ENCODE results near the gene TP53AIP1.
"Not testable (repeated sequence)": the region's sequence is repeated elsewhere in the genome, so short reads cannot be mapped to it uniquely, and the experiment has no call there.

The TP53AIP1 gene

GRCh38 chr11:128924510-128925249, 18.0 kb downstream of the TP53AIP1 start:
- DNase-seq = no peak

GRCh38 chr11:128924104-128924503, 18.6 kb downstream of the TP53AIP1 start:
- DNase-seq = no peak

- no peak for DNase-seq
Measured at GRCh38 chr11:128921793-128922192, 20.9 kb downstream of the TP53AIP1 start.

- DNase-seq = no peak
Measured at GRCh38 chr11:128920666-128921065, 22.0 kb downstream of the TP53AIP1 start.

GRCh38 chr11:128919635-128920034, 23.0 kb downstream of the TP53AIP1 start:
- DNase-seq = not testable (repeated sequence)

DNA sequence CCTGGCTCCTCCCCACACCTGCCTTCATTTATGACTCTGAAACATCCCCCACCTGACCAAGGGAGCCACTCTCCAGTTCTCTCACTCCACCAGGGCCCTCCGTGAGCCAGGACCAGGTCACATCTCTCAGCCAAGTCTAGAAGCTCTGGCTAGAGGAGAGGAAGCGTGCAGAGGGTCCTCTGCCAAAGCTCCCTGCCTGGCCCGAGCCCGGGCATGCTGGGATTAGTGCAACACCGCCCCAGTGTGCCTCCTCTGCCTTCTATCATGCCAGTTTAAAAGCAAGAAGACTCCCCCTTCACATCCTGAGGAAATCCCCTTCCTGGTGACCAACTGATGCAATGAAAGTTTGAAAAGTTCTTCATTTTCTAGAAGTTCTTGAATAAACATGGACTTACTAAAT, 23.5 kb downstream of the TP53AIP1 start:
- no peak for DNase-seq

DNA sequence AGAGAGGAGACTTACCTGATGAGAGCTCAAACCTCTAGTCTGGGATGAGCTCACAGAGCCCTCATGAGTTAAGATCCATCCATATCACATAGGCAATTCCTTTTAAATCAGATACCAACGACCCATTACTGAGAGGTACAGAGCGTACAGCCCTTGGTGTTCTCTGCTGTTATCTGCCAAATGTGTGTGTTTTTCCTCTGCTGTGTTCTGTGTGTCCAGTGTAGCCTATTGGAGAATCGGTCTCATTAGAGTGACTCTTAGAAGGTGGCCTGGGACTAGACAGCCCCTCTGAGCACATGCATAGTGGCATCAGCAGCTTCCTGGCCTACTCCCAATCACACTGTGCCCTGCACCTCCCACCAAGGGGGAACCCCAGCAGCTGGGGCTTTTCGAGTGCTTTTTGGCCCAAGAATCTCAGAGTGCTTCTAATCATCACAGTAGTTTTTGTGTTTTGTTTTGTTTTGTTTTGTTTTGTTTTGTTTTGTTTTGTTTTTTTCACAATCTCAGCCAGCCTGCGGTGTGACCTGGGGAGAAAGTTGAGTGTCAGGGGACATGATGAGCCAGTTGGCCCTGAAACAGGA, 25.4 kb downstream of the TP53AIP1 start:
- no peak for DNase-seq

DNA sequence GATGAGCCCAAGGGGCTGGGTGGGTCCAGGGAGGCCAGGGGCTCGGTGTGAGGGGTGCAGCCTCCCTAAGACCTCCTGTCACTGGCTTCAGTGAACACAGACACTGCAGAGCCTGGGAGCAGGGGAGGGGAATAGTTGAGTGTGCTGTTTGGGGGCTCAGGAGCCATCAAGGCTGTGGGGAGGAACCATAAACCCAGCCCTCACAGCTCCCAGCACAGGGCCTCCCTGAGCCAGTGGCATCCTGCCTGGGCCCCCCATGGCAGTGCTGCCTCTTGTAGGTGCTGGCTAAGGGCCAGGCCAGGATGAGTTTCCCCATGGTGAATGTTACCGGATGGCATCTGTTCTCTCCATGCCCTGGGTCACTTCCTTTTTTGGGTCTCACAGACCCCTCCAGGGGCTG, 26.0 kb downstream of the TP53AIP1 start:
- no peak for DNase-seq

- no peak for DNase-seq
Measured at GRCh38 chr11:128916037-128916572, 26.6 kb downstream of the TP53AIP1 start.

GRCh38 chr11:128915149-128915521, 27.5 kb downstream of the TP53AIP1 start:
- no peak for DNase-seq

GRCh38 chr11:128914216-128915148, 28.2 kb downstream of the TP53AIP1 start:
- no peak for DNase-seq

DNA sequence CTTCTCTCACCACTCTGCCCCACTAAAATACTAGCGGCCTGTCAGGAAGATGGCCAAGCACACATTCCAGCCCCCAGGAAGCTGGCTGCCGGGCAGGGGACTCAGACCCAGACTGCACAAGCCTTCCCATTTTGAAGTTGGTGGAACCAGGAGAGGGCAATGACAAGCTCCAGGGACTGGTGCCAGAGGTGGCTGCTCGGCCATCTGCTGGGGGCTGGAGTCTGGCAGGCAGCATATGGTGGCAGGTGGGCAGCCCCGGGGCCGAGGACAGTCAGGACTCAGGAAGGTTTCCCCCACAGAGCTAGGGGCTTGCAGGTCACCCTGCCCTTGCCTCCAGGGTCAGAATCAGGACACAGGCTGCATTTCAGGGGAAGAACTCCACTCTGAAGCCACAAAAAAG, 28.9 kb downstream of the TP53AIP1 start:
- no peak for DNase-seq

GRCh38 chr11:128911701-128912100, 31.0 kb downstream of the TP53AIP1 start:
- DNase-seq = no peak

- DNase-seq = no peak
Measured at GRCh38 chr11:128911239-128911638, 31.4 kb downstream of the TP53AIP1 start.

GRCh38 chr11:128910576-128910975, 32.1 kb downstream of the TP53AIP1 start:
- DNase-seq = no peak

GRCh38 chr11:128909438-128910125, 33.1 kb downstream of the TP53AIP1 start:
- no peak for DNase-seq

DNA sequence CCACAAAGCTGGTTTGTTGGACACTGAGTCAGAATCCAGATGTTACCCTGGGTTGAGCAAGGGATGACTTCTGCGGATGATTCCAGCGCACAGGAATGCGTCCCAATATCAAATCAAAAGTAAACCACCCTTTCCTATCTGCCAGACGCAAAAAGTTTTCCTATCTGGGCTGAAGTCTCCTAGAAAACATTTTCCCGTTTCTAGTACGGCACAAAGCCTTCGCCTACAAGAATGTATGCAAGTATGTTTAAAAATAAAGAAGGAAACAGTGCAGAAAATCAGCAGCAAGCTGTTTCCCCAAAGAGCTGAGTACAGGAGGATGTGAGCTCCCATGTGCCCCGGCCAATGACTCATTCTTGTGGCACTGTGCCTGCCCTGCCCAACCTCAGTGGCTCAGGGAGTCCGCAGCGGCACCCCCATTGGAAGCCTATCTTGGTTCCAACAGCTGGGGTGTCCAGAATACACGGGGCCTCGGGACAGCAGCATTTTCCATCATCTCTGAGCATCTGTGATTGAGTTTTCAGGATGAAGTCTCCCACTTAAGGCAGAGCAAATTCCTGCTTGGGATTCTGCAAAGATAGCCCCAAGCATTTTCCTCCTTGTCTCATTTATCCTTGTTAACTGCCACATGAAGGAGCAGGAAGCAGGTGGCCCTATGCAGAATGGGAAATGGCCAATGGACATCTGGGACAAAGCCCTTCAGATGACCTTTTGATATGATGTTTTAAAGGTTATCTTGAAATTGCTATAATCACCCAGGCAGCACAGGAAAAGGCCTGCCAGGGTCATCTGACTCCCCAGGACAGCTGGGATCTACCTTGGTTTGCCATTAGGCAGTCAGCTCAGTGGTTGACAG, 34.1 kb downstream of the TP53AIP1 start:
- DNase-seq = peak; percentile 57

DNA sequence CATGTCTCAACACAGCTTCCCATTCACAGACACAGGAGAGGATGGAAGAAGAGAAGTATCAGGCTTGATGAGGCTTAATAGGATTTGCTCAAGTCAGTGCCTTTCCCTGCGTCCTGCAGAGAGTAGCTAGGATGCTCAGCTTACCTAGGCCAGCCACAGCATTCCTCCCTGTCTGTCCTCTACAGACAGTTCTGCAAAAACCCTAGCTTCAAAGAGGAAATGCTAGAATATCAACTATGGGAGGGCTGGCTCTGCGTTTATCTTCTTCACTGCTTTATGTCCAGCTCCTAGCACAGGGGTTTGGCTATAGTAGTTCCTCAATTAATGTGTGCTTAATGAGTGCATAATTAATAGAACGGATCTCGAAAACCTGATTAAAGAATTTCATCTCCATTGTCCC, 35.1 kb downstream of the TP53AIP1 start:
- DNase-seq = no peak

- no peak for DNase-seq
Measured at GRCh38 chr11:128906185-128907050, 36.3 kb downstream of the TP53AIP1 start.

GRCh38 chr11:128905345-128906184, 37.1 kb downstream of the TP53AIP1 start:
- DNase-seq = peak; percentile 54

All from femur (tissue), 1 donor.